Right atrium auricular region (tissue), 2 donors: ENCODE data around the gene RNF150. TPM values are rescaled to one million over a fixed set of nuclear protein-coding genes. Genes with fewer than 3 reads are reported as not detected.
A peak's percentile ranks its signal among the peaks of the same experiment; 100 is the strongest.

Source experiments
- DNase-seq: peaks from one replicate; pipeline ENCODE4 v3.0.0-alpha.2; 2019; ENCODE audit warnings: low spot score
- H3K27ac ChIP-seq, 2 donors: fragments of 200-600 bp; sonication (generic); 1 replicate in 1 of 2; 2 replicates in 1 of 2; pipeline ENCODE4 v1.5.1; 2016 to 2019
- H3K27me3 ChIP-seq, 2 donors: fragments of 200-600 bp; sonication (generic); one replicate each; pipeline versions ENCODE4 v1.5.1 to v1.6.0; 2017 to 2019
- H3K36me3 ChIP-seq: fragments of 200-600 bp; sonication (generic); one replicate; pipeline ENCODE4 v1.5.1; 2016
- H3K4me1 ChIP-seq, 2 donors: fragments of 200-600 bp; sonication (generic); one replicate each; pipeline versions ENCODE4 v1.5.1 to v1.6.0; 2017 to 2019
- H3K4me3 ChIP-seq, 2 donors: fragments of 200-600 bp; sonication (generic); 1 replicate in 1 of 2; 2 replicates in 1 of 2; pipeline ENCODE4 v1.5.1; 2017 to 2019; ENCODE audit warnings: mild to moderate bottlenecking in 1 of 2, moderate library complexity in 1 of 2
- H3K9me3 ChIP-seq, 2 donors: fragments of 200-600 bp; sonication (generic); one replicate each; pipeline ENCODE4 v1.5.1; 2019
- CTCF ChIP-seq, 2 donors: fragments of 200-600 bp; sonication (generic); IDR thresholded peaks; one replicate each; pipeline ENCODE4 v1.5.1; 2019; ENCODE audit warnings: antibody characterized with exemption in 2 of 2
- total RNA-seq, 2 donors: library from RNA; depleted of rRNA; stranded (reverse); fragments of >200 nt; gene quantifications; one replicate each; pipeline ENCODE4 v1.1.0, GENCODE V29; 2016

The RNF150 gene
- total RNA-seq, 2 donors from 2014 or later: 26.2 to 34.2 TPM

GRCh38 chr4:141102367-141102766 is 30.9 kb downstream of the RNF150 start:
- TF ChIP-seq CTCF (IDR thresholded peaks at IDR 0.05): no peak
- no peaks in the 10 kb centered on the region for H3K27me3 ChIP-seq
- DNase-seq: no peak
- H3K4me1 ChIP-seq: peaks cover 0 to 4% of the 10 kb centered on the region in 2 donors
- no peaks in the 10 kb centered on the region for H3K36me3 ChIP-seq
- H3K27ac ChIP-seq: peak overlapping the region; percentile 22 to 80
- H3K9me3 ChIP-seq: no peaks in the 10 kb centered on the region
- H3K4me3 ChIP-seq: no peak overlapping the region

GRCh38 chr4:141101511-141101910 is 31.8 kb downstream of the RNF150 start:
- peaks cover 0 to 4% of the 10 kb centered on the region in 2 donors for H3K4me1 ChIP-seq
- no peak overlapping the region for H3K4me3 ChIP-seq
- no peak for TF ChIP-seq CTCF (IDR thresholded peaks at IDR 0.05)
- no peaks in the 10 kb centered on the region for H3K36me3 ChIP-seq
- no peaks in the 10 kb centered on the region for H3K9me3 ChIP-seq
- H3K27me3 ChIP-seq: no peaks in the 10 kb centered on the region
- no peak for DNase-seq
- peak overlapping the region in 1 of 2 donors; percentile 80 for H3K27ac ChIP-seq

- Histone ChIP-seq H3K4me3 (no peak overlapping the region), H3K27me3 (no peaks in the 10 kb centered on the region), H3K27ac (no peak overlapping the region), H3K9me3 (no peaks in the 10 kb centered on the region), H3K36me3 (no peaks in the 10 kb centered on the region), H3K4me1 (peaks cover 0 to 4% of the 10 kb centered on the region in 2 donors)
- no peak for TF ChIP-seq CTCF (IDR thresholded peaks at IDR 0.05)
- no peak for DNase-seq
Observed at GRCh38 chr4:141099326-141099725, 33.9 kb downstream of the RNF150 start.

- no peak for DNase-seq
- H3K27me3 ChIP-seq: no peaks in the 10 kb centered on the region
- H3K9me3 ChIP-seq: peaks cover 0 to 5% of the 10 kb centered on the region in 2 donors
- H3K4me1 ChIP-seq: peaks cover 0 to 4% of the 10 kb centered on the region in 2 donors
- TF ChIP-seq CTCF (IDR thresholded peaks at IDR 0.05): no peak
- H3K27ac ChIP-seq: no peak overlapping the region
- no peaks in the 10 kb centered on the region for H3K36me3 ChIP-seq
- no peak overlapping the region for H3K4me3 ChIP-seq
Observed at GRCh38 chr4:141098163-141098562, 35.1 kb downstream of the RNF150 start.

- Histone ChIP-seq H3K27ac (no peak overlapping the region), H3K27me3 (no peaks in the 10 kb centered on the region), H3K36me3 (no peaks in the 10 kb centered on the region), H3K4me3 (no peak overlapping the region), H3K4me1 (no peaks in the 10 kb centered on the region), H3K9me3 (peaks cover 0 to 5% of the 10 kb centered on the region in 2 donors)
- DNase-seq: no peak
- TF ChIP-seq CTCF (IDR thresholded peaks at IDR 0.05): no peak
Observed at GRCh38 chr4:141090473-141090872, 42.8 kb downstream of the RNF150 start.

- no peak for DNase-seq
- no peak overlapping the region for H3K4me3 ChIP-seq
- H3K27ac ChIP-seq: peak overlapping the region in 1 of 2 donors; percentile 1
- H3K9me3 ChIP-seq: no peaks in the 10 kb centered on the region
- peaks cover 0 to 31% of the 10 kb centered on the region in 2 donors for H3K4me1 ChIP-seq
- no peak for TF ChIP-seq CTCF (IDR thresholded peaks at IDR 0.05)
- no peaks in the 10 kb centered on the region for H3K36me3 ChIP-seq
- no peaks in the 10 kb centered on the region for H3K27me3 ChIP-seq
Observed at GRCh38 chr4:141081921-141082395, 51.3 kb downstream of the RNF150 start.
